Measurements from ENCODE around the gene ZCCHC7. TPM values are rescaled to one million over a fixed set of nuclear protein-coding genes. Genes with fewer than 3 reads are reported as not detected.
A peak's percentile ranks its signal among the peaks of the same experiment; 100 is the strongest.
"Not testable (repeated sequence)": the region's sequence is repeated elsewhere in the genome, so short reads cannot be mapped to it uniquely, and the experiment has no call there.

The ZCCHC7 gene
- total and polyA plus RNA-seq, 10 of the 15 experiments (the other 5 are each of a cell fraction or from before 2014, with no cell fraction given): 42.9 to 178 (median 53.3) TPM

- TF ChIP-seq ZNF687 (IDR thresholded peaks at IDR 0.05): peak; percentile 58
Measured at GRCh38 chr9:37302277-37302676, 181.9 kb downstream of the ZCCHC7 start (continued).

GRCh38 chr9:37303272-37303671 is 182.9 kb downstream of the ZCCHC7 start:
- not testable (repeated sequence) for H3K27me3 ChIP-seq (replicated peaks in 1 of 2; ENCODE audit: control insufficient read depth in 2 of 2, insufficient read depth in 2 of 2, low read length in 1 of 2); H3K9ac ChIP-seq (ENCODE audit: control insufficient read depth, insufficient read depth, low read length); DNase-seq (ENCODE audit: low read depth, low spot score); H3K9me3 ChIP-seq (replicated peaks; ENCODE audit: control insufficient read depth, insufficient read depth, low read length); FAIRE-seq; BruUV-seq (replicated peaks); H2AFZ ChIP-seq (ENCODE audit: control insufficient read depth, low read depth, low read length); H4K20me1 ChIP-seq (ENCODE audit: control insufficient read depth, insufficient read depth)
- intact Hi-C loops (cut with micrococcal nuclease; ENCODE audit: unreplicated experiment) (loop anchor here (5.0 kb wide), 3 partner anchors 221 to 306 kb away; partner anchors contain the start of gene PAX5), in situ Hi-C loops (cut with MboI) (loop anchor here (5.0 kb wide), 1 partner anchor 276 kb away; no protein-coding TSS in a partner anchor)
- WGBS (ENCODE audit: insufficient coverage, insufficient replicate concordance, low lambda C conversion rate, missing lambda C conversion rate): 91% methylated on average over 8 of the region's 11 CpGs
- ChIA-PET POLR2A (interaction anchor here (0.6 to 1.4 kb wide), 7 partner anchors 16 to 278 kb away, joined by 3 to 5 read pairs (median 3); no protein-coding TSS in a partner anchor), RAD21 (ENCODE audit: unreplicated experiment) (interaction anchor here (0.8 to 8.5 kb wide), 9 partner anchors 10 to 307 kb away, joined by 3 to 104 read pairs (median 7); no protein-coding TSS in a partner anchor), SMC1A (ENCODE audit: uncharacterized antibody, unreplicated experiment) (interaction anchor here (1.3 to 5.3 kb wide), 11 partner anchors 19 to 299 kb away, joined by 4 to 65 read pairs (median 13); no protein-coding TSS in a partner anchor), CTCF (interaction anchor here (0.6 to 6.7 kb wide), 8 partner anchors 10 to 932 kb away, joined by 4 to 32 read pairs (median 6); no protein-coding TSS in a partner anchor)
- Histone ChIP-seq H3K27ac (ENCODE audit: control insufficient read depth, insufficient read depth) (peak overlapping the region; percentile 95), H3K4me1 (ENCODE audit: control insufficient read depth, insufficient read depth, low read length) (peaks cover 48% of the 10 kb centered on the region), H3K4me3 (peak overlapping the region; percentile 4; the same call in 1 of the 2 replicates), H3K79me2 (ENCODE audit: control insufficient read depth, insufficient read depth, low read length) (peaks cover 46% of the 10 kb centered on the region), H3K36me3 (ENCODE audit: control insufficient read depth in 2 of 2, insufficient read depth in 2 of 2, low read length in 1 of 2) (peaks cover 3 to 23% of the 10 kb centered on the region in 2 experiments), H3K4me2 (ENCODE audit: control insufficient read depth, insufficient read depth) (peak overlapping the region; percentile 93; the same call in 1 of the 2 replicates)
- 0 out of 3 replicates have a peak, but pooled peaks have one; percentile 4 for ATAC-seq
- TF ChIP-seq ZBTB33 (IDR thresholded peaks at IDR 0.05): 0 out of 2 replicates have a peak, but pooled peaks have one; percentile 56
- TF ChIP-seq MLLT1 (IDR thresholded peaks at IDR 0.05): peak; percentile 66

Measured in GM12878 (cell line).